NB4 (cell line): ENCODE results near the gene ZNF790.

Source experiments
- CTCF ChIP-seq: IDR thresholded peaks from one replicate; pipeline ENCODE4 v1.5.1; 2012; ENCODE audit warnings: low read depth, low read length
- MAX ChIP-seq: IDR thresholded peaks from 2 replicates; pipeline ENCODE4 v1.6.1; 2011; ENCODE audit warnings: low read depth, low read length

DNA sequence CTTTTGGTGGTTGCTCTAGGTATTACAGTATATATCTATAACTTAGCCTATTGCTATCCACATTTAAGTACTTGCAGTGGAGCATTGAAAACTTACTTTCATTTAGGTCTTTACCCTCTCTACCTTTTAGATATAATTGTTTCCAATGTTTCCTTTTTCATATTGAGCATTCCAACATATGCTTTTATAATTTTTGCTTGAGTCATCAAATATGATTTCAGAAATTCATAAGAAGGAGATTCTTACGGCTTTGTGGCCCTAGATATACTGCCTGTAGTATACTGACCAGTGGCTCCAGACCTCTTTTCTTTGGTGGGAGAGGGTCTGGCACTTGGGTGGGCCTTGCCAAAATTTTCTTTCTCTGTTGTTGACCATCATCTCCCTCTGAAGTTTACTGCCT, 32.8 kb downstream of the ZNF790 start:
- no peak for TF ChIP-seq CTCF
- TF ChIP-seq MAX: no peak
